Neuronal stem cell (in vitro differentiated cells): ENCODE results near the gene ENOX1.

Experiments
- DNase-seq: peaks from one replicate; pipeline ENCODE4 v3.0.0-alpha.2; 2013; ENCODE audit warnings: low spot score
- H2AFZ ChIP-seq: one replicate; pipeline ENCODE4 v1.6.1; 2013; ENCODE audit warnings: mild to moderate bottlenecking, low read length, inconsistent platforms
- H2AK5ac ChIP-seq: 2 replicates; pipeline ENCODE4 v1.6.1; 2013; ENCODE audit warnings: low read depth, mild to moderate bottlenecking, inconsistent platforms, low read length, moderate library complexity, mixed read lengths
- H2BK120ac ChIP-seq: 2 replicates; pipeline ENCODE4 v1.6.1; 2013; ENCODE audit warnings: low read depth, mild to moderate bottlenecking, inconsistent platforms, low read length, moderate library complexity, mixed read lengths
- H2BK12ac ChIP-seq: one replicate; pipeline ENCODE4 v1.6.1; 2013; ENCODE audit warnings: low read length, inconsistent platforms
- H2BK15ac ChIP-seq: 2 replicates; pipeline ENCODE4 v1.6.1; 2013; ENCODE audit warnings: mild to moderate bottlenecking, low read length, inconsistent platforms, mixed read lengths
- H2BK5ac ChIP-seq: one replicate; pipeline ENCODE4 v1.6.1; 2013; ENCODE audit warnings: inconsistent platforms, mild to moderate bottlenecking, low read length, moderate library complexity
- H3K14ac ChIP-seq: one replicate; pipeline ENCODE4 v1.6.1; 2013; ENCODE audit warnings: low read length, inconsistent platforms
- H3K18ac ChIP-seq: 2 replicates; pipeline ENCODE4 v1.6.1; 2013; ENCODE audit warnings: low read length, inconsistent platforms
- H3K23ac ChIP-seq: 2 replicates; pipeline ENCODE4 v1.6.1; 2013; ENCODE audit warnings: low read depth, mild to moderate bottlenecking, mixed read lengths, low read length, inconsistent platforms; ENCODE audit not compliant: poor library complexity
- H3K27ac ChIP-seq: replicated peaks from 3 replicates; pipeline ENCODE4 v1.5.1; 2013; ENCODE audit warnings: low read length, inconsistent platforms
- H3K27me3 ChIP-seq, 3 experiments: 2 replicates each; pipeline ENCODE4 v1.6.1; 2013; ENCODE audit warnings: low read length in 3 of 3, mild to moderate bottlenecking in 2 of 3, inconsistent platforms in 1 of 3, low read depth in 1 of 3, mixed read lengths in 1 of 3, moderate library complexity in 1 of 3; ENCODE audit not compliant: control insufficient read depth in 3 of 3, insufficient read depth in 3 of 3
- H3K36me3 ChIP-seq, 2 donors: replicated peaks in 1 of 2; 2 replicates each; pipeline ENCODE4 v1.6.1; 2013; ENCODE audit warnings: low read length in 2 of 2; ENCODE audit not compliant: control insufficient read depth in 2 of 2, insufficient read depth in 2 of 2
- H3K4ac ChIP-seq: 2 replicates; pipeline ENCODE4 v1.6.1; 2013; ENCODE audit warnings: inconsistent platforms, mild to moderate bottlenecking, low read length, moderate library complexity
- H3K4me1 ChIP-seq, 2 donors: 1 replicate in 1 of 2; 2 replicates in 1 of 2; pipeline ENCODE4 v1.6.1; 2013; ENCODE audit warnings: low read length in 2 of 2, low read depth in 1 of 2; ENCODE audit not compliant: control insufficient read depth in 2 of 2, insufficient read depth in 1 of 2
- H3K4me2 ChIP-seq: one replicate; pipeline ENCODE4 v1.6.1; 2013; ENCODE audit warnings: mild to moderate bottlenecking, low read length, inconsistent platforms; ENCODE audit not compliant: insufficient read depth, poor library complexity, severe bottlenecking
- H3K4me3 ChIP-seq, 2 donors: 2 replicates each; pipeline ENCODE4 v1.5.1; 2013; ENCODE audit warnings: low read length in 2 of 2, mild to moderate bottlenecking in 2 of 2, inconsistent platforms in 1 of 2, moderate library complexity in 1 of 2
- H3K79me1 ChIP-seq: one replicate; pipeline ENCODE4 v1.6.1; 2013; ENCODE audit warnings: low read depth, mild to moderate bottlenecking, inconsistent platforms, low read length, moderate library complexity
- H3K9ac ChIP-seq: one replicate; pipeline ENCODE4 v1.6.1; 2013; ENCODE audit warnings: mild to moderate bottlenecking, low read depth, low read length, inconsistent platforms; ENCODE audit not compliant: poor library complexity
- H3K9me3 ChIP-seq, 2 donors: replicated peaks in 1 of 2; 2 replicates each; pipeline versions ENCODE3 to v1.6.1; 2013; ENCODE audit warnings: low read length in 2 of 2, mild to moderate bottlenecking in 2 of 2, inconsistent platforms in 1 of 2, low read depth in 1 of 2, mixed read lengths in 1 of 2, moderate library complexity in 1 of 2; ENCODE audit not compliant: control insufficient read depth in 2 of 2, insufficient read depth in 1 of 2
- H4K8ac ChIP-seq: one replicate; pipeline ENCODE4 v1.6.1; 2013; ENCODE audit warnings: low read depth, mild to moderate bottlenecking, inconsistent platforms, low read length, moderate library complexity
- H4K91ac ChIP-seq: one replicate; pipeline ENCODE4 v1.6.1; 2013; ENCODE audit warnings: low read length, low read depth, mild to moderate bottlenecking, inconsistent platforms; ENCODE audit not compliant: poor library complexity
- WGBS, 2 donors: extraction: QIAGEN DNeasy Blood & Tissue Kit; methylation state at CpG; one replicate each; pipeline ENCODE4 v1.1.7; 2013; ENCODE audit warnings: missing lambda C conversion rate in 2 of 2, mixed read lengths in 1 of 2; ENCODE audit not compliant: insufficient read length in 2 of 2, insufficient replicate concordance in 1 of 2; ENCODE audit errors: extremely low coverage in 2 of 2; 5-methylcytosine and 5-hydroxymethylcytosine counted together

ENOX1 gene

GRCh38 chr13:43569658-43570057 is 217.1 kb downstream of the ENOX1 start:
- no CpG with 5 or more reads among the region's 2 CpGs for WGBS, 2 donors
- Histone ChIP-seq H3K4me1 (peaks cover 9 to 24% of the 10 kb centered on the region in 2 donors), H4K91ac (no peak overlapping the region), H3K9me3 (no peaks in the 10 kb centered on the region), H3K27ac (no peak overlapping the region), H4K8ac (no peak overlapping the region), H2BK15ac (no peak overlapping the region), H3K4ac (no peak overlapping the region), H3K9ac (no peak overlapping the region), H2BK5ac (no peak overlapping the region), H2AFZ (no peak overlapping the region), H3K4me2 (no peak overlapping the region), H3K4me3 (no peak overlapping the region), H2AK5ac (no peak overlapping the region), H3K18ac (no peak overlapping the region), H2BK12ac (no peak overlapping the region), H2BK120ac (no peak overlapping the region), H3K27me3 (no peaks in the 10 kb centered on the region), H3K23ac (no peak overlapping the region), H3K14ac (no peak overlapping the region), H3K79me1 (no peaks in the 10 kb centered on the region), H3K36me3 (no peaks in the 10 kb centered on the region)
- DNase-seq = no peak

DNA sequence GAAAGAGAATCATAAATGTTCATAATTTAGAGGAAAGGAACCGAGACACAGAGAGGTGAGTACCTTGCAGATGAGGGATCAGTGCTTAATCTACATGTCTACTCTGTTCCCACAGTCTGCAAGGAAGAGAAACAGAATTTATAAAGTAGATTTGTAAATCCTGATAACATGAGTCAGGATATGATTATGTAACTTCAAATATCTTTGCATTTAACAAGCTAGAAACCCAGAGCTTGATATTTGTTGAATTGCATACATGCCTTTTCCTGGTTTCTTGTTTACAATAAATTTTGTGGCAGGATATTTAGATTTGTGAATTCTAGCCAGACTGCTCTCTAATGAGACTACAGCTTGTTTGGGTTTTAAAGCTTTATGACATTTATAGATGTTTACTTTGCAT is 219.2 kb downstream of the ENOX1 start:
- Histone ChIP-seq H3K23ac (no peak overlapping the region), H2BK120ac (no peak overlapping the region), H2AFZ (no peak overlapping the region), H3K9ac (no peak overlapping the region), H3K14ac (no peak overlapping the region), H3K18ac (no peak overlapping the region), H2BK15ac (no peak overlapping the region), H3K27ac (no peak overlapping the region), H3K4me3 (no peak overlapping the region), H3K4me1 (peaks cover 4 to 9% of the 10 kb centered on the region in 2 donors), H3K4ac (no peak overlapping the region), H3K4me2 (no peak overlapping the region), H4K8ac (no peak overlapping the region), H3K27me3 (no peaks in the 10 kb centered on the region), H2BK12ac (no peak overlapping the region), H2AK5ac (no peak overlapping the region), H2BK5ac (no peak overlapping the region), H4K91ac (no peak overlapping the region), H3K79me1 (no peaks in the 10 kb centered on the region), H3K36me3 (no peaks in the 10 kb centered on the region), H3K9me3 (no peaks in the 10 kb centered on the region)
- WGBS, 2 donors = no CpG with 5 or more reads among the region's 1 CpG
- DNase-seq = no peak

GRCh38 chr13:43564952-43565351 is 221.8 kb downstream of the ENOX1 start:
- DNase-seq = no peak
- H2BK120ac ChIP-seq = no peak overlapping the region
- H3K4me1 ChIP-seq = peaks cover 0 to 5% of the 10 kb centered on the region in 2 donors
- peak overlapping the region; percentile 48 for H2AFZ ChIP-seq
- no peak overlapping the region for H3K4ac ChIP-seq
- no peak overlapping the region for H2AK5ac ChIP-seq
- H3K27ac ChIP-seq = no peak overlapping the region
- H3K4me2 ChIP-seq = no peak overlapping the region
- no peak overlapping the region for H4K91ac ChIP-seq
- H2BK12ac ChIP-seq = no peak overlapping the region
- no peak overlapping the region for H4K8ac ChIP-seq
- H3K9me3 ChIP-seq = no peaks in the 10 kb centered on the region
- no peaks in the 10 kb centered on the region for H3K27me3 ChIP-seq
- H3K4me3 ChIP-seq = no peak overlapping the region
- H3K14ac ChIP-seq = no peak overlapping the region
- no CpG with 5 or more reads among the region's 1 CpG for WGBS, 2 donors
- H3K18ac ChIP-seq = no peak overlapping the region
- H2BK15ac ChIP-seq = no peak overlapping the region
- no peaks in the 10 kb centered on the region for H3K36me3 ChIP-seq
- no peaks in the 10 kb centered on the region for H3K79me1 ChIP-seq
- no peak overlapping the region for H3K9ac ChIP-seq
- no peak overlapping the region for H2BK5ac ChIP-seq
- H3K23ac ChIP-seq = no peak overlapping the region

DNA sequence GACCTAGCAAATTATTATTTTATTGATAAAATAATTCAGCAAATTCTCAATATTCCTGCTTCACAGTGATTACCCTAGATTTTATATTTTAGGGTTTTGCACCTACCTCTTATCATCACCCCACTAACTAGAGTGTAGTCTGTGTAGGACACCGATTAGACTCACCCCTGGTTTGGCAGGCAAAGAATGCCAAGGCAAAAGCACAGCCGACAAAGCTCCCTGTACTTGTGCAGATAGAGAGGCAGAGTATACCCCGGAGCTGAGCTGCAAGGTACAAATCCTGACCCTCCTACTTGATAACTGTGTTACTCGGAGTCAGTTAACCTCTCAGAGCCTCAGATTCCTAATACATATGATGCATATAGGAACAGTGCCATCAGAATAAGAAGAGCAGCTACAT is 225.7 kb downstream of the ENOX1 start:
- Histone ChIP-seq H3K9me3 (no peaks in the 10 kb centered on the region), H2BK5ac (no peak overlapping the region), H3K4me1 (peaks cover 2 to 5% of the 10 kb centered on the region in 2 donors), H3K4me2 (no peak overlapping the region), H4K91ac (no peak overlapping the region), H4K8ac (no peak overlapping the region), H2AFZ (no peak overlapping the region), H3K4ac (no peak overlapping the region), H3K27ac (no peak overlapping the region), H3K36me3 (no peaks in the 10 kb centered on the region), H2BK15ac (no peak overlapping the region), H3K18ac (no peak overlapping the region), H2AK5ac (no peak overlapping the region), H3K27me3 (no peaks in the 10 kb centered on the region), H3K14ac (no peak overlapping the region), H2BK12ac (no peak overlapping the region), H2BK120ac (no peak overlapping the region), H3K23ac (no peak overlapping the region), H3K9ac (no peak overlapping the region), H3K79me1 (no peaks in the 10 kb centered on the region), H3K4me3 (no peak overlapping the region)
- WGBS, 2 donors = no CpG with 5 or more reads among the region's 4 CpGs
- no peak for DNase-seq
